Panc1 (cell line): ENCODE data around the gene PHF2.

Experiments used
- CTCF ChIP-seq: fragments of 450-650 bp; IDR thresholded peaks from 2 replicates; pipeline ENCODE4 v1.5.1; 2017; ENCODE audit warnings: mild to moderate bottlenecking
- SIN3A ChIP-seq: IDR thresholded peaks from 2 replicates; pipeline ENCODE4 v1.6.1; 2012; ENCODE audit warnings: low read depth, mild to moderate bottlenecking, low read length, moderate library complexity, borderline replicate concordance; ENCODE audit not compliant: insufficient read depth

GRCh38 chr9:93650448-93650847, 74.1 kb downstream of the PHF2 start:
- TF ChIP-seq SIN3A (no peak), CTCF (no peak)
